BJ (cell line): ENCODE data around the gene TLE2. TPM values are rescaled to one million over a fixed set of nuclear protein-coding genes. Genes with fewer than 3 reads are reported as not detected.

Source experiments
- CTCF ChIA-PET: fragments of 350-600 bp; formaldehyde crosslinking; extraction: SDS; loops from one replicate; lab custom pipeline; 2021; ENCODE audit warnings: antibody characterized with exemption, inconsistent platforms; lab: Yijun Ruan, JAX
- POLR2A ChIA-PET: fragments of 300-600 bp; sonication (Branson Sonifier 250); formaldehyde crosslinking; extraction: SDS; loops from one replicate; lab custom pipeline; 2021; ENCODE audit warnings: antibody characterized with exemption; lab: Charles Lee
- DNase-seq: peaks from one replicate; pipeline ENCODE4 v3.0.0-alpha.2; 2011; ENCODE audit warnings: low read depth
- H3K27me3 ChIP-seq: 2 replicates; pipeline ENCODE4 v1.6.0; 2011; ENCODE audit warnings: low read length; ENCODE audit not compliant: control insufficient read depth, insufficient read depth
- H3K36me3 ChIP-seq: 2 replicates; pipeline ENCODE4 v1.5.1; 2011; ENCODE audit warnings: low read length; ENCODE audit not compliant: control insufficient read depth, insufficient read depth
- H3K4me3 ChIP-seq: 2 replicates; pipeline ENCODE4 v1.5.1; 2011; ENCODE audit warnings: low read depth, mild to moderate bottlenecking, control low read depth, low read length
- polyA plus RNA-seq: library from polyadenylated mRNA; depleted of rRNA; stranded (reverse); fragments of >200 nt; gene quantifications from 2 replicates; pipeline ENCODE4 v1.2.3, GENCODE V29; 2011
- TF ChIP-seq, protein P1 (sequence below): IDR thresholded peaks from 2 replicates; pipeline ENCODE4 v1.5.1; 2011; ENCODE audit warnings: low read depth, mild to moderate bottlenecking, control low read depth, inconsistent platforms, low read length, moderate library complexity; ENCODE audit not compliant: insufficient read depth

The TLE2 gene
- polyA plus RNA-seq, 1 experiment: 1.0 TPM

DNA sequence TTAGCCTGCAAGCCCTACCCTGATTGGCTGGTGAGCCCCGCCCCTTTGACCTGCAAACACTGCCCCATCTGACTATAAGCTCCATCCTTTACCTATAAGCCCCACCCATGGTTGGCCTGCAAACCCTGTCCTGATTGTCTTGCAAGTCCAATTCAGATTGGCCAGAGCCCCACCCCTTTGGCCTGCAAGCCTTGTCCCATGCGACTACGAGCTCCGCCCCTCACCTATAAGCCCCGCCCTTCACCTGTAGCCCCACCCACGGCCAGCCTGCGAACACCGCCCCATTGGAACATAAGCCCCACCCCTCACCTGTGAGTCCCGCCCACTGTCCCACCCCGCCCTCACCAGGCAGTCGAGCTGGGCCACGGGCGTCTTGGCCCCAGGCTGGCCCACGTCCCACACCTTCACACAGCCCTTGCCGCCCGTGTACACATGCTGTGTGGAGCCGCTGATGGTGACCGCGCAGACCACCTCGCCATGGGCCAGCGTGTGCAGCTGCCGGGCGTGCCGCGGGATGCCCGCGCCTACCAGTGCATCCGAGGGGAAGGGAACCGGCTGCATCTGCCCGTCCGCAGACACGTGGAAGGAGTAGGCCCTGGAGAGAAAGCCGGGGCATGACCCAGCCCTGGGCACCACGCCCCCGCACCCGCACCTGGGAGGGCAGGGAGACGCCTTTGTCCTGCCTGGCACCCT is 22.9 kb downstream of the TLE2 start:
- no peaks in the 10 kb centered on the region for H3K36me3 ChIP-seq
- POLR2A ChIA-PET: no interaction called here
- TF ChIP-seq, protein P1, sequence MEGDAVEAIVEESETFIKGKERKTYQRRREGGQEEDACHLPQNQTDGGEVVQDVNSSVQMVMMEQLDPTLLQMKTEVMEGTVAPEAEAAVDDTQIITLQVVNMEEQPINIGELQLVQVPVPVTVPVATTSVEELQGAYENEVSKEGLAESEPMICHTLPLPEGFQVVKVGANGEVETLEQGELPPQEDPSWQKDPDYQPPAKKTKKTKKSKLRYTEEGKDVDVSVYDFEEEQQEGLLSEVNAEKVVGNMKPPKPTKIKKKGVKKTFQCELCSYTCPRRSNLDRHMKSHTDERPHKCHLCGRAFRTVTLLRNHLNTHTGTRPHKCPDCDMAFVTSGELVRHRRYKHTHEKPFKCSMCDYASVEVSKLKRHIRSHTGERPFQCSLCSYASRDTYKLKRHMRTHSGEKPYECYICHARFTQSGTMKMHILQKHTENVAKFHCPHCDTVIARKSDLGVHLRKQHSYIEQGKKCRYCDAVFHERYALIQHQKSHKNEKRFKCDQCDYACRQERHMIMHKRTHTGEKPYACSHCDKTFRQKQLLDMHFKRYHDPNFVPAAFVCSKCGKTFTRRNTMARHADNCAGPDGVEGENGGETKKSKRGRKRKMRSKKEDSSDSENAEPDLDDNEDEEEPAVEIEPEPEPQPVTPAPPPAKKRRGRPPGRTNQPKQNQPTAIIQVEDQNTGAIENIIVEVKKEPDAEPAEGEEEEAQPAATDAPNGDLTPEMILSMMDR: no peak
- DNase-seq: no peak
- peaks cover 2% of the 10 kb centered on the region for H3K27me3 ChIP-seq
- CTCF ChIA-PET: no interaction called here
- H3K4me3 ChIP-seq: no peak overlapping the region

DNA sequence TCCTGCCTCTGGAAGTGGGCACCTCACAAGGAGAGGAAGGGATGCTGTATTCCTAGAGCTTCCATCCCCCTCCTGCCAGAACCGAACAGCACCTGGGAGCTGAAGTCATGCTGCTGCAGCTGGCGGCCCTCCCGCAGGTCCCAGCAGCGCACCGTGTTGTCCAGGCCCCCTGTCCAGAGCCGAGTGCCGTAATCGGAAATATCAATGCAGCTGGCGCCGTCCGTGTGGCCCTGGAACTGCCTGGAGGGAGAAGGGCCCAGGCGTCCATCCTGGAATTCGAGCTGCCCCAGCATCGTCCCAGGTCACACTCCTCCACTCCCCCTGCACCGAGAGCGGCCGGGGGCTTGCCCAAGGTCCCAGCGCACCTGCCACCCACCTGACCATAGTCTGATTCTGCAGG is 23.7 kb downstream of the TLE2 start:
- Histone ChIP-seq H3K27me3 (peaks cover 2% of the 10 kb centered on the region), H3K4me3 (no peak overlapping the region), H3K36me3 (no peaks in the 10 kb centered on the region)
- no peak for DNase-seq
- ChIA-PET POLR2A (no interaction called here), CTCF (interaction anchor here (1.3 kb wide), 1 partner anchor 16 kb away, joined by 3 read pairs; no protein-coding TSS in a partner anchor)
- TF ChIP-seq, protein P1: no peak

DNA sequence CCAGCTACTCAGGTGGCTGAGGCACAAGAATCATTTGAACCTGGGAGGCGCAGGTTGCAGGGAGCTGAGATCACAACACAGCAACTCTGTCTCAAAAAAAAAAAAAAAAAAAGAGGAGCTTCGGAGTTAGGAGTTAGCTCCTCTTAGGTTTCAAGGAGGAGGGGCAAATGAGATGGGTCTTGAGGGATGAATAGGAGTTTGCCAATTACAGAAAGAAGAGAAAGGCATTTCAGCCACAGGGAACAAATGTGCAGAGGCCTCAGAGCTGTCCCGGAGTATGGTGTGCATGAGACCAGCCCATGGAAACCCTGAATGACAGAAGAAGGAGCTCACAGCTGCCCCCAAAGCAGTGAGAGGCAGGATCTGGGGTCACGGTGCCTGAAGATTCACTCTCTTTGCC is 24.6 kb downstream of the TLE2 start:
- CTCF ChIA-PET: interaction anchor here (0.9 to 1.3 kb wide), 3 partner anchors 16 to 54 kb away, joined by 3 read pairs; no protein-coding TSS in a partner anchor
- H3K27me3 ChIP-seq: peaks cover 2% of the 10 kb centered on the region
- POLR2A ChIA-PET: no interaction called here
- H3K36me3 ChIP-seq: no peaks in the 10 kb centered on the region
- TF ChIP-seq, protein P1: no peak
- DNase-seq: no peak
- no peak overlapping the region for H3K4me3 ChIP-seq

DNA sequence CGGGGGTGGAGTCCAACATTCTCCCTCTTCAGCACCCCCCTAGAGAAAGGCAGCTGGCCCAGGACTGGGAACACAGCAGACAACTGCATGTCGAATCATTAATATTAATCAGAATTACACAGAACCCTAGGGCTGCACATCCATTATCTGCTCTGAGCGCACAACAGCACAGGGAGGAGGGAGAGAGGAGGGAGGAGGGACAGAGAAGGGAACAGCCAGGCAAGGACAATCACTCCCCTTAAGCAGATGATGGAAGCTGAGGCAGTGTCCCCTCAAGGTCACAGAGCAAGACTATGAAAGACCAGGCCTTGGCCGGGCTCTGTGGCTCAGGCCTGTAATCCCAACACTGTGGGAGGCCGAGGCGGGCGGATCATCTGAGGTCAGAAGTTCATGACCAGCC is 26.0 kb downstream of the TLE2 start:
- TF ChIP-seq, protein P1: no peak
- POLR2A ChIA-PET: no interaction called here
- Histone ChIP-seq H3K4me3 (no peak overlapping the region), H3K27me3 (peaks cover 2% of the 10 kb centered on the region; the same call in 1 of the 2 replicates), H3K36me3 (no peaks in the 10 kb centered on the region)
- CTCF ChIA-PET: interaction anchor here (0.6 kb wide), 1 partner anchor 165 kb away, joined by 3 read pairs; no protein-coding TSS in a partner anchor
- no peak for DNase-seq

DNA sequence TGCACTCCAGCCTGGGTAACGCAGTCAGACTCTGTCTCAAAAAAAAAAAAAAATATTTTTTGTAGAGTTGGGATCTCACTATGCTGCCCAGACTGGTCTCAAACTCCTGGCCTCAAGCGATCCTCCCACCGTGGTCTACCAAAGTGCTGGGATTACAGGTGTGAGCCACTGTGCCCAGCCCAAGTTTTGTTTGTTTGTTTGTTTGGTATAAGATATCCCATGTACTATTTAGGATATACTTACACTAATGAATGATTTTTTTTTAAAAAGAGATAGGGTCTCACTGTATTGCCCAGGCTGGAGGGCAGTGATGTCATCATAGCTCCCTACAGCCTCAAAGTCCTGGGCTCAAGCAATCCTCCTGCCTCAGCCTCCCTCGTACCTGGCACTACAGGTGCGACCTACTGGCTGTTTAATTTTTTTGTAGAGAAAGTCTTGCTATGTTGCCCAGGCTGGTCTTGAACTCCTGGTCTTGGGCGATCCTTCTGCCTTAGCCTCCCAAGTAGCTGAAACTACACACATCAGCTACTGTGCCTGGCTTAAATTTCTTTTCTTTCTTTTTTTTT is 27.8 kb downstream of the TLE2 start:
- TF ChIP-seq, protein P1: no peak
- peaks cover 2% of the 10 kb centered on the region for H3K27me3 ChIP-seq
- DNase-seq: no peak
- H3K4me3 ChIP-seq: no peak overlapping the region
- no peaks in the 10 kb centered on the region for H3K36me3 ChIP-seq
- POLR2A ChIA-PET: no interaction called here
- CTCF ChIA-PET: interaction anchor here (0.7 kb wide), 1 partner anchor 51 kb away, joined by 3 read pairs; no protein-coding TSS in a partner anchor
